Activated naive CD8-positive, alpha-beta T cell treated with anti-CD3 and anti-CD28 coated beads, Interleukin-2, amount 10 ng/mL, durations not matched to agents 7 days and 5 days (primary cell): ENCODE measurements around the gene TRIM47. TPM values are rescaled to one million over a fixed set of nuclear protein-coding genes. Genes with fewer than 3 reads are reported as not detected.
A peak's percentile ranks its signal among the peaks of the same experiment; 100 is the strongest.

Experiments
- ATAC-seq: fragments of 150-1000 bp; cut with Tn5 transposase; one replicate; pipeline ENCODE4 v1.10.0; 2021; ENCODE audit warnings: low read depth, moderate library complexity
- POLR2A ChIA-PET: fragments of 350-600 bp; sonication (Branson Sonifier 250); formaldehyde crosslinking; loops from one replicate; lab custom pipeline; 2021; ENCODE audit warnings: antibody characterized with exemption; lab: Charles Lee
- DNase-seq: peaks from one replicate; pipeline ENCODE4 v3.0.0; 2021
- H3K27ac Mint-ChIP-seq: one replicate; pipeline ENCODE4 v1.8.0; 2022; ENCODE audit warnings: mild to moderate bottlenecking, mixed read lengths
- H3K27me3 Mint-ChIP-seq: one replicate; pipeline ENCODE4 v1.8.0; 2022; ENCODE audit warnings: mild to moderate bottlenecking, moderate library complexity, mixed read lengths
- H3K36me3 Mint-ChIP-seq: one replicate; pipeline ENCODE4 v1.8.0; 2021; ENCODE audit warnings: mild to moderate bottlenecking, mixed read lengths
- H3K4me1 Mint-ChIP-seq: one replicate; pipeline ENCODE4 v1.8.0; 2021; ENCODE audit warnings: mixed read lengths
- H3K4me3 Mint-ChIP-seq: one replicate; pipeline ENCODE4 v1.8.0; 2022; ENCODE audit warnings: mild to moderate bottlenecking, moderate library complexity, mixed read lengths
- H3K9me3 Mint-ChIP-seq: one replicate; pipeline ENCODE4 v1.8.0; 2021; ENCODE audit warnings: mixed read lengths
- total RNA-seq, 2 experiments: library from RNA; stranded (reverse); gene quantifications; one replicate each; pipeline ENCODE4 v1.2.3, GENCODE V29; 2021

The TRIM47 gene
- total RNA-seq, 2 experiments from 2014 or later = 23.2 to 27.9 TPM

DNA sequence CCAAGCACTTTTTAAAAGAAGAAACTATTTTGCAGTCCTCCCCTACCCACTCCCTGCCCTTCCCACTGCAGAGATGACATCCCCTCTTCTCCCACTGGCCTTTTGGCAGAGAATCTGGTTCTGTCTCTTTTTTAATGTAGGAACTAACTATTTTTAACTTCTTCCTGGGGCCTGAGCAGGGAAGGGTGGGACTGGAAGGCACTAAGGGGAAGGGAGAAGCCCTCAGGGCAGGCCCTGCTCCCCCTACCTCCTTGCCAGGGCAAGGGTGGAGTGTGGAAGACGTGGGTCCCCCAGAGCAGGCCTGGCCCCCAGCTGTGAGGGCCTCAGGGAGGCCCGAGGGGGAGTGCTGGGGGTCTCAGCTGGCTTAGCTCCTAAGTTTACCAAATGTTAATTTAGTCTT is 53.7 kb downstream of the TRIM47 start:
- H3K27ac Mint-ChIP-seq = peak overlapping the region; percentile 42
- H3K36me3 Mint-ChIP-seq = peaks cover 2% of the 10 kb centered on the region
- DNase-seq (no peak), ATAC-seq (no peak)
- no peaks in the 10 kb centered on the region for H3K27me3 Mint-ChIP-seq
- H3K4me1 Mint-ChIP-seq = peaks cover 19% of the 10 kb centered on the region
- POLR2A ChIA-PET = interaction anchor here (0.8 to 11.0 kb wide), 7 partner anchors 9 to 51 kb away, joined by 3 to 121 read pairs (median 5); partner anchors contain the start of genes UNC13D and WBP2
- H3K4me3 Mint-ChIP-seq = no peak overlapping the region
- no peaks in the 10 kb centered on the region for H3K9me3 Mint-ChIP-seq

Other genes with a start within 250 kb of the TRIM47 start
- gene SMIM5, start 245.1 kb downstream of the TRIM47 start, total RNA-seq = under 1 TPM; 0.26 to 0.42 TPM
- 10 to 100 TPM; 49.8 to 50.8 TPM for gene RECQL5, start 211.4 kb downstream of the TRIM47 start, total RNA-seq
- 100 to 1,000 TPM; 112 to 113 TPM for gene SAP30BP, start 211.2 kb downstream of the TRIM47 start, total RNA-seq
- gene ITGB4, start 157.1 kb downstream of the TRIM47 start, total RNA-seq = 1 to 10 TPM; 1.0 to 1.4 TPM
- gene GALK1, start 113.4 kb downstream of the TRIM47 start, total RNA-seq = 10 to 100 TPM; 50.4 to 53.0 TPM
- 10 to 100 TPM; 37.4 to 39.8 TPM for gene UNK, start 93.8 kb downstream of the TRIM47 start, total RNA-seq
- gene UNC13D, start 34.2 kb downstream of the TRIM47 start, total RNA-seq = 100 to 1,000 TPM; 221 to 222 TPM
- gene WBP2, start 23.2 kb downstream of the TRIM47 start, total RNA-seq = 100 to 1,000 TPM; 107 TPM
- gene TRIM65, start 18.4 kb upstream of the TRIM47 start, total RNA-seq = 10 to 100 TPM; 35.3 to 36.3 TPM
- 100 to 1,000 TPM; 111 to 119 TPM for gene MRPL38, start 26.3 kb upstream of the TRIM47 start, total RNA-seq
- 10 to 100 TPM; 28.5 to 36.0 TPM for gene FBF1, start 62.5 kb upstream of the TRIM47 start, total RNA-seq
- 10 to 100 TPM; 28.3 to 30.2 TPM for gene ACOX1, start 100.6 kb upstream of the TRIM47 start, total RNA-seq
- 10 to 100 TPM; 15.9 to 17.1 TPM for gene TEN1, start 100.7 kb upstream of the TRIM47 start, total RNA-seq
- gene CDK3, start 122.3 kb upstream of the TRIM47 start, total RNA-seq = 1 to 10 TPM; 7.5 to 8.2 TPM
- gene EVPL, start 148.7 kb upstream of the TRIM47 start, total RNA-seq = under 1 TPM; 0.78 to 0.85 TPM
- gene SRP68, start 193.9 kb upstream of the TRIM47 start, total RNA-seq = 10 to 100 TPM; 81.6 to 83.0 TPM
- gene GALR2, start 196.2 kb upstream of the TRIM47 start, total RNA-seq = not detected
- not detected for gene ZACN, start 200.6 kb upstream of the TRIM47 start, total RNA-seq
- 100 to 1,000 TPM; 163 to 164 TPM for gene EXOC7, start 225.2 kb upstream of the TRIM47 start, total RNA-seq